ENCODE data around the gene TSPAN6.

- TF ChIP-seq CTCF (IDR thresholded peaks at IDR 0.05; ENCODE audit: low read depth, low read length) (peak; percentile 60), EZH2phosphoT487 (IDR thresholded peaks at IDR 0.05; ENCODE audit: low read depth) (no peak)
Measured at GRCh38 chrX:100615005-100615404, 21.6 kb downstream of the TSPAN6 start.

Measured in OCI-LY3 (cell line).